Gastroesophageal sphincter (tissue), 3 donors: ENCODE results near the gene GPR62.

Source experiments
- EP300 ChIP-seq: sonication (generic); formaldehyde crosslinking; IDR thresholded peaks from one replicate; pipeline ENCODE4 v1.6.1; 2017; ENCODE audit warnings: antibody characterized with exemption, mild to moderate bottlenecking
- POLR2A ChIP-seq, 2 donors: fragments of 450-650 bp; IDR thresholded peaks; one replicate each; pipeline ENCODE4 v1.6.1; 2017; ENCODE audit warnings: antibody characterized with exemption in 2 of 2, mild to moderate bottlenecking in 2 of 2, moderate library complexity in 1 of 2
- POLR2AphosphoS5 ChIP-seq: sonication (generic); formaldehyde crosslinking; IDR thresholded peaks from one replicate; pipeline ENCODE4 v1.6.1; 2017; ENCODE audit warnings: antibody characterized with exemption
- TF ChIP-seq, protein P1 (sequence below), 4 experiments: fragments of 200-600 bp in 2 of 4; fragments of 450-650 bp in 2 of 4; sonication (generic) in 1 of 4; IDR thresholded peaks; one replicate each; pipeline ENCODE4 v1.5.1; 2017 to 2019; ENCODE audit warnings: antibody characterized with exemption in 4 of 4, mild to moderate bottlenecking in 2 of 4, moderate library complexity in 2 of 4

DNA sequence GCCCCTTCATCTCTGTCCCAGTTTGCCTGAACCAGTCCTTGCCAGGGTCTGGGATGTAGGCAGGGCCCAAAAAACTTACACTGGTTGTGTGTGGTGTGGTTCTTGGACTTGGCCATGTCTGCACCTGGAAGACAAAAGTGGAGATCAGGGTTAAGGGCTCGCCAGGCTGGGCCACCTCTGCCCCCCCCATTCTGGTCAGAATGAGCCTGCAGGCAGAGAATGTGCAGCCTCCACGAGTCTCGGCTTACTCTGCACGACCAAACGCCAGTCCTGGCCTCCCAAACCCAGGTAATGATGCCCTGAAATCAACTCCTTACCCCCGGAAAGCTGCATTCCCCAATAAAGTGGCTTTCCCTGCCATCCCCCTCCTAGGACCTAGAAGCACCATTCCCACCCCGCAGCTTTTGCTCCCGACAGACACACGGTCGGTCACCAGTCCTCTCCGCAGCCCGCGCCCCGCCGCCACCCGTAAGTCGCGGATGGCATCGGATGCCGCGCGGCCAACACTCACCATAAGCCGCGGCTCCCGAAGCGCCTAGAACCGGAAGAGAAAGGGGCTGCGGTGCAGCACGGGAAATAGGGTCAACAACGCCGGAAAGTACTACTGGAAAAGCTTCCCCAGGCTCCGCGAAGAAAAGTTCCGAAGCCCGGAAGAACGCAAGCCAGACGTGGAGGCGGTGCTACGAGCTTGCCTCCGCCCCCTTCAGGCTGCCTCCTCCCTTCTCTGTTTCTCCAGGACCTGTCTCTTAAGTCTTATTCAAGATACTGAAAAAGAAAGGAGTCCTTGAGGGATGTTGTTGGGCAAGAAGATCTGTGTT, 40.4 kb downstream of the GPR62 start, which contains the start of gene RPL29:
- TF ChIP-seq, protein P1, sequence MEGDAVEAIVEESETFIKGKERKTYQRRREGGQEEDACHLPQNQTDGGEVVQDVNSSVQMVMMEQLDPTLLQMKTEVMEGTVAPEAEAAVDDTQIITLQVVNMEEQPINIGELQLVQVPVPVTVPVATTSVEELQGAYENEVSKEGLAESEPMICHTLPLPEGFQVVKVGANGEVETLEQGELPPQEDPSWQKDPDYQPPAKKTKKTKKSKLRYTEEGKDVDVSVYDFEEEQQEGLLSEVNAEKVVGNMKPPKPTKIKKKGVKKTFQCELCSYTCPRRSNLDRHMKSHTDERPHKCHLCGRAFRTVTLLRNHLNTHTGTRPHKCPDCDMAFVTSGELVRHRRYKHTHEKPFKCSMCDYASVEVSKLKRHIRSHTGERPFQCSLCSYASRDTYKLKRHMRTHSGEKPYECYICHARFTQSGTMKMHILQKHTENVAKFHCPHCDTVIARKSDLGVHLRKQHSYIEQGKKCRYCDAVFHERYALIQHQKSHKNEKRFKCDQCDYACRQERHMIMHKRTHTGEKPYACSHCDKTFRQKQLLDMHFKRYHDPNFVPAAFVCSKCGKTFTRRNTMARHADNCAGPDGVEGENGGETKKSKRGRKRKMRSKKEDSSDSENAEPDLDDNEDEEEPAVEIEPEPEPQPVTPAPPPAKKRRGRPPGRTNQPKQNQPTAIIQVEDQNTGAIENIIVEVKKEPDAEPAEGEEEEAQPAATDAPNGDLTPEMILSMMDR (IDR thresholded peaks at IDR 0.05): peak in 1 of 4 experiments; percentile 69
- TF ChIP-seq EP300 (no peak), POLR2AphosphoS5 (peak; percentile 86), POLR2A (IDR thresholded peaks at IDR 0.05) (peak; percentile 39 to 44)
